Measurements from ENCODE around the gene IBA57. TPM values are rescaled to one million over a fixed set of nuclear protein-coding genes. Genes with fewer than 3 reads are reported as not detected.

The IBA57 gene
- total and polyA plus RNA-seq, 2 experiments from 2014 or later, result 4.7 to 5.0 TPM

GRCh38 chr1:228149406-228150119, 16.0 kb upstream of the IBA57 start, which contains the start of gene GJC2:
Gene GJC2 (plus strand): TSS chr1:228149930. CDS start chr1:228157759, 7,829 bp downstream.
- DNase-seq (ENCODE audit: low spot score), result peak; percentile 43
- Histone ChIP-seq H2AFZ (no peak within 1 kb of the TSS), H3K4me1 (ENCODE audit: insufficient read depth) (peaks cover 31% of the 10 kb centered on the region), H3K36me3 (replicated peaks; ENCODE audit: insufficient read depth, low read depth) (no peaks in the 10 kb centered on the region), H3K27ac (peak within 1 kb of the TSS; percentile 91), H4K20me1 (ENCODE audit: insufficient read depth, poor library complexity, severe bottlenecking) (peaks cover 22% of the 10 kb centered on the region), H3K9me2 (replicated peaks; ENCODE audit: insufficient read depth) (no peaks in the 10 kb centered on the region), H3K9me3 (ENCODE audit: low read depth) (no peaks in the 10 kb centered on the region), H3K4me2 (peak within 1 kb of the TSS; percentile 62), H3K79me2 (peaks cover 23% of the 10 kb centered on the region), H3K4me3 (no peak within 1 kb of the TSS), H3K27me3 (no peaks in the 10 kb centered on the region)
- TF ChIP-seq EZH2phosphoT487 (IDR thresholded peaks at IDR 0.05; ENCODE audit: low read depth, severe bottlenecking, unreplicated experiment) (no peak), CTCF (IDR thresholded peaks at IDR 0.05; ENCODE audit: poor library complexity) (no peak), EZH2 (IDR thresholded peaks at IDR 0.05; ENCODE audit: borderline replicate concordance) (no peak)
- 53% methylated on average over 9 of the region's 17 CpGs for WGBS (ENCODE audit: low lambda C conversion rate, missing lambda C conversion rate)

- peak overlapping the region; percentile 91 for H3K27ac ChIP-seq
- H3K36me3 ChIP-seq (replicated peaks; ENCODE audit: insufficient read depth, low read depth), result no peaks in the 10 kb centered on the region
- H3K4me3 ChIP-seq, result no peak overlapping the region
- DNase-seq (ENCODE audit: low spot score), result no peak
- no peaks in the 10 kb centered on the region for H3K9me2 ChIP-seq (replicated peaks; ENCODE audit: insufficient read depth)
- no peaks in the 10 kb centered on the region for H3K27me3 ChIP-seq
- 94% methylated on average over 7 of the region's 7 CpGs for WGBS (ENCODE audit: low lambda C conversion rate, missing lambda C conversion rate)
- peak overlapping the region; percentile 62 for H3K4me2 ChIP-seq
- H4K20me1 ChIP-seq (ENCODE audit: insufficient read depth, poor library complexity, severe bottlenecking), result peaks cover 18% of the 10 kb centered on the region
- no peaks in the 10 kb centered on the region for H3K9me3 ChIP-seq (ENCODE audit: low read depth)
- no peak overlapping the region for H2AFZ ChIP-seq
- TF ChIP-seq EZH2 (IDR thresholded peaks at IDR 0.05; ENCODE audit: borderline replicate concordance) (no peak), CTCF (IDR thresholded peaks at IDR 0.05; ENCODE audit: poor library complexity) (no peak), EZH2phosphoT487 (IDR thresholded peaks at IDR 0.05; ENCODE audit: low read depth, severe bottlenecking, unreplicated experiment) (no peak)
- H3K4me1 ChIP-seq (ENCODE audit: insufficient read depth), result peaks cover 30% of the 10 kb centered on the region
- peaks cover 17% of the 10 kb centered on the region for H3K79me2 ChIP-seq
These were observed 15.5 kb upstream of the IBA57 start for GRCh38 chr1:228150120-228150460.

- 70% methylated on average over 14 of the region's 17 CpGs for whole genome bisulfite sequencing (ENCODE audit: low lambda C conversion rate, missing lambda C conversion rate)
- peaks cover 30% of the 10 kb centered on the region for H3K4me1 ChIP-seq (ENCODE audit: insufficient read depth)
- no peaks in the 10 kb centered on the region for H3K9me2 ChIP-seq (replicated peaks; ENCODE audit: insufficient read depth)
- peaks cover 12% of the 10 kb centered on the region for H3K79me2 ChIP-seq
- no peak for TF ChIP-seq EZH2phosphoT487 (IDR thresholded peaks at IDR 0.05; ENCODE audit: low read depth, severe bottlenecking, unreplicated experiment)
- no peak for TF ChIP-seq EZH2 (IDR thresholded peaks at IDR 0.05; ENCODE audit: borderline replicate concordance)
- TF ChIP-seq CTCF (IDR thresholded peaks at IDR 0.05; ENCODE audit: poor library complexity), result no peak
- DNase-seq (ENCODE audit: low spot score), result peak; percentile 63
- H3K27ac ChIP-seq, result peak overlapping the region; percentile 91
- H3K27me3 ChIP-seq, result no peaks in the 10 kb centered on the region
- no peaks in the 10 kb centered on the region for H3K36me3 ChIP-seq (replicated peaks; ENCODE audit: insufficient read depth, low read depth)
- no peaks in the 10 kb centered on the region for H3K9me3 ChIP-seq (ENCODE audit: low read depth)
- H3K4me3 ChIP-seq, result no peak overlapping the region
- H4K20me1 ChIP-seq (ENCODE audit: insufficient read depth, poor library complexity, severe bottlenecking), result peaks cover 13% of the 10 kb centered on the region
- H2AFZ ChIP-seq, result no peak overlapping the region
- peak overlapping the region; percentile 62 for H3K4me2 ChIP-seq
These were observed 15.0 kb upstream of the IBA57 start for GRCh38 chr1:228150461-228151179.
